ENCODE data around the gene PXDN. TPM values are rescaled to one million over a fixed set of nuclear protein-coding genes. Genes with fewer than 3 reads are reported as not detected.
"Not testable (repeated sequence)": the region's sequence is repeated elsewhere in the genome, so short reads cannot be mapped to it uniquely, and the experiment has no call there.

PXDN gene
- total and polyA plus RNA-seq, 2 experiments from 2014 or later = 85.7 to 129 TPM

DNA sequence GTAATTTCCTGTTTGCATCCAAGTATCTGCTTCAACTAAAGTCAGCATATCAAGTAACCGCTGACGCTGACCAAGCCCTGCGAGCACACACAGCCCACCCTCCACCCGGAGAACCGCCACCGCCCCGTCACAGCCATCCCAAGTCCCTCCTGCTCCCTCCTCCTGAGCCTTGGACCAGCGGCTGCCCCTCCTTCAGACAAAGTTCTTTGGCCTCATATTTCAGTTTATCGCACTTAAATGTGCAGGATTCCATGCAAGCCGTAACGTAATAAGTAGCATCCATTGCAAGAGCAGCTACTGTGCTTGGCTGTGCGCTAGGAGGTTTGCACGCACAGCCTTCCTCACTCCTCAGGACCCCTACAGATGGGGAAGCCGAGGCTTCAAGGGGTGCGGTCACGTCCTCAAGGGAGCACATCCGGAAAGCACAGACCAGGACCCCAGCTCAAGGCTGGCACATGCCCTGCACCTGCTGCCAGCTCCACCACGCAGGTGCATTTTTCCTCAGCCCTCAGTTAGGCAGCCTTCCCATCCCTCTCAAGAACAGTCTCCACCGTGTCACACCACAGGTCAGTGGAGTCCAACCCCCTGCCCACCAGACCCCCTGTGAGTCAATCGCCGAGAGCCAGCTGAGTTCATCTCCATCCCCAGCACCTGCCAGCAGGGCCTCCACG is 17.1 kb downstream of the PXDN start:
- no peak overlapping the region for H3K4me3 ChIP-seq
- no peaks in the 10 kb centered on the region for H3K36me3 ChIP-seq
- H3K27me3 ChIP-seq = no peaks in the 10 kb centered on the region
- H3K9me3 ChIP-seq (ENCODE audit: low read depth) = no peaks in the 10 kb centered on the region
- H3K4me1 ChIP-seq (ENCODE audit: low read depth) = peaks cover 29% of the 10 kb centered on the region
- TF ChIP-seq, protein P1, sequence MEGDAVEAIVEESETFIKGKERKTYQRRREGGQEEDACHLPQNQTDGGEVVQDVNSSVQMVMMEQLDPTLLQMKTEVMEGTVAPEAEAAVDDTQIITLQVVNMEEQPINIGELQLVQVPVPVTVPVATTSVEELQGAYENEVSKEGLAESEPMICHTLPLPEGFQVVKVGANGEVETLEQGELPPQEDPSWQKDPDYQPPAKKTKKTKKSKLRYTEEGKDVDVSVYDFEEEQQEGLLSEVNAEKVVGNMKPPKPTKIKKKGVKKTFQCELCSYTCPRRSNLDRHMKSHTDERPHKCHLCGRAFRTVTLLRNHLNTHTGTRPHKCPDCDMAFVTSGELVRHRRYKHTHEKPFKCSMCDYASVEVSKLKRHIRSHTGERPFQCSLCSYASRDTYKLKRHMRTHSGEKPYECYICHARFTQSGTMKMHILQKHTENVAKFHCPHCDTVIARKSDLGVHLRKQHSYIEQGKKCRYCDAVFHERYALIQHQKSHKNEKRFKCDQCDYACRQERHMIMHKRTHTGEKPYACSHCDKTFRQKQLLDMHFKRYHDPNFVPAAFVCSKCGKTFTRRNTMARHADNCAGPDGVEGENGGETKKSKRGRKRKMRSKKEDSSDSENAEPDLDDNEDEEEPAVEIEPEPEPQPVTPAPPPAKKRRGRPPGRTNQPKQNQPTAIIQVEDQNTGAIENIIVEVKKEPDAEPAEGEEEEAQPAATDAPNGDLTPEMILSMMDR (IDR thresholded peaks at IDR 0.05; ENCODE audit: low read depth, low read length) = no peak
- H3K27ac ChIP-seq = no peak overlapping the region
- peak in 1 of 2 donors; percentile 62 for DNase-seq (ENCODE audit: low read depth in 1 of 2, low spot score in 1 of 2)

DNA sequence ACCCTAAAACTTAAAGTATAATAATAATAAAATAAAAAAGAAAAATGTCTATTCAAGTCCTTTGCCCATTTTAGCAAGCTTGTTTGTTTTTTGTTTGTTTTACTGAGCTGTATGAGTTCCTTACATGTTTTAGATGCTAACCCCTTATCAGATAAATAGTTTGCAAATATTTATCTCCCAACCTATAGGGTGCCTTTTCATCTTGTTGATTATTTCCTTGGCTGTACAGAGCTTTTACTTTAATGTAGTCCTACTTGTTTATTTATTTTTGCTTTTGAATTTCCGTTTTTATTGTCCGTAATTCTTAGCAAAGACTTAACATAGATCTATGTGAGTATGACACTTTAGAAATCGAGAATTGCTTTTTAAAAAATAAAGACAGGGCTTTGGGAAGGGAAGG is 17.8 kb downstream of the PXDN start:
- no peak overlapping the region for H3K4me3 ChIP-seq
- H3K27me3 ChIP-seq = no peaks in the 10 kb centered on the region
- TF ChIP-seq, protein P1 (IDR thresholded peaks at IDR 0.05; ENCODE audit: low read depth, low read length) = no peak
- H3K36me3 ChIP-seq = no peaks in the 10 kb centered on the region
- H3K4me1 ChIP-seq (ENCODE audit: low read depth) = peaks cover 22% of the 10 kb centered on the region
- no peak for DNase-seq (ENCODE audit: low read depth in 1 of 2, low spot score in 1 of 2)
- H3K27ac ChIP-seq = no peak overlapping the region
- no peaks in the 10 kb centered on the region for H3K9me3 ChIP-seq (ENCODE audit: low read depth)

DNA sequence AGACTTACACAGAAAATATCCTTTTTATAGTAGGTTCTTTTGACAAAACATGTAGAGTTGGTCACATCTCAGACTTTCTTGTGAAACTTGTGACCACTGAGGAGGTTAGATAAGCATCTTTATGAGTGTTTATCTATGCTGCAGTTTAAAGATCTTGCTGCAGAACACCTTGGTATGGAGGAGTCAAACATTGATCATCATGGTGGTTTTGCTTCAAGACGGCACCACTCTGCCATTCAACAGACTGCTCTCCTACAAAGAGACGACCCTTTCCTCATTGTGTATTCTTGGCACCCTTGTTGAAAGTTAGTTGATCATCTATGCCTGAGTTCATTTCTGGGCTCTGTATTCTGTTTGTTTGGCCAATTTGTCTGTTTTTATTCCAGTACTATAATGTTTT is 20.0 kb downstream of the PXDN start:
- H3K4me1 ChIP-seq (ENCODE audit: low read depth) = peaks cover 11% of the 10 kb centered on the region
- not testable (repeated sequence) for H3K9me3 ChIP-seq (ENCODE audit: low read depth); H3K27ac ChIP-seq; H3K27me3 ChIP-seq; H3K36me3 ChIP-seq; H3K4me3 ChIP-seq; DNase-seq (ENCODE audit: low read depth in 1 of 2, low spot score in 1 of 2)

DNA sequence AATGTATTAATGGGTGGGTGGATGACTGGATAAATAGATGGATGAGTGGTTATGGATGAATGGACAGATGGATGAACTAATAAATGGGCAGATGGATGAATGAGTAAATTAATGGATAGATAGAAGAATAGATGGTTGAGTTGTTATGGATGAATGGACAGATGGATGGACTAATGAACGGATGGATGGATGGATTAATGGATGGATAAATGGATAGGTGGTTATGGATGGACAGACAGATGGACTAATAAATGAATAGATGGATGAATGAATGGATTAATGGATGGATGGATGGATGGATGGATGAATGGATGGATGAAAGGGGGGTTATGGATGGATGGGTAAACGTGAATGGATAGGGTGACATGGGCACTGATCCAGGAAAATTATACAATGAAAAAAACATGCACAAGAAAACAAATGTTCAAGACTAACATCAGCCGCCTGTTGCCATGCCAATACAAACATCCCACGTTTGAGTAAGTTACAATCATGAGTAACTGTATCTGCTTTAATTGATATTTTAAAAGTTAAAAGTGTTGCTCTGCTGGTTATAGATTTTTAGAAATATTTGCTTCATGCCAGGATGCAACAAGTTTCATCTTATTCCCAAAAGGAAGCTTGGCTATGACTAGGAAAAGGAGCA is 20.8 kb downstream of the PXDN start:
- Histone ChIP-seq H3K27me3 (no peaks in the 10 kb centered on the region), H3K4me1 (ENCODE audit: low read depth) (peaks cover 2% of the 10 kb centered on the region), H3K27ac (no peak overlapping the region), H3K4me3 (no peak overlapping the region), H3K36me3 (no peaks in the 10 kb centered on the region), H3K9me3 (ENCODE audit: low read depth) (no peaks in the 10 kb centered on the region)
- DNase-seq (ENCODE audit: low read depth in 1 of 2, low spot score in 1 of 2) = no peak
- TF ChIP-seq, protein P1 (IDR thresholded peaks at IDR 0.05; ENCODE audit: low read depth, low read length) = no peak

DNA sequence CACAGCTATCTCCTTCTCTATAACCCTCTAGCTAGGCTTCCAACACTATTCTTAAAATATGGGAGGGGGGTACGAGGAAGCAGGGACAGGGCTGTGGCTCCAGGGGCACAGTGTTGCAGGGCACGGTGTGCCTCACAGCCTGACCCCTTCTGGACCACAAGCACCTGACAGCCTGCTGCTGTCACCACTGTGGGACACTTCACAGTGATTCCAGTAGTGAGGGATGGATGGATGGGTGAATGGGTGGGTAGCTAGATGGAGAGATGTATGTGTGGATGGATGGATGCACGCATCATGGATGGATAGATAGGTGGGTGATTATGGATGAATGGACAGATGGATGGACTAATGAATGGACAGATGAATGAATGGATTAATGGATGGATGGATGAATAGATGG is 21.6 kb downstream of the PXDN start:
- TF ChIP-seq, protein P1 (IDR thresholded peaks at IDR 0.05; ENCODE audit: low read depth, low read length) = no peak
- no peaks in the 10 kb centered on the region for H3K36me3 ChIP-seq
- H3K9me3 ChIP-seq (ENCODE audit: low read depth) = no peaks in the 10 kb centered on the region
- H3K27ac ChIP-seq = no peak overlapping the region
- no peak overlapping the region for H3K4me3 ChIP-seq
- no peaks in the 10 kb centered on the region for H3K4me1 ChIP-seq (ENCODE audit: low read depth)
- H3K27me3 ChIP-seq = no peaks in the 10 kb centered on the region
- DNase-seq (ENCODE audit: low read depth in 1 of 2, low spot score in 1 of 2) = no peak
